Esophagus mucosa (tissue), 1 donor: ENCODE measurements around the gene COQ4. TPM values are rescaled to one million over a fixed set of nuclear protein-coding genes. Genes with fewer than 3 reads are reported as not detected.

Experiments
- ATAC-seq: fragments of 200-7000 bp; cut with Tn5 transposase; one replicate; pipeline ENCODE4 v1.9.1; 2020
- total RNA-seq: library from RNA; stranded (reverse); gene quantifications from one replicate; pipeline ENCODE4 v1.2.4, GENCODE V29; 2023
- donor health status: DM: yes; HTN: yes; CAD: no.

COQ4 gene
- total RNA-seq, 1 donor from 2014 or later = 61.7 TPM

DNA sequence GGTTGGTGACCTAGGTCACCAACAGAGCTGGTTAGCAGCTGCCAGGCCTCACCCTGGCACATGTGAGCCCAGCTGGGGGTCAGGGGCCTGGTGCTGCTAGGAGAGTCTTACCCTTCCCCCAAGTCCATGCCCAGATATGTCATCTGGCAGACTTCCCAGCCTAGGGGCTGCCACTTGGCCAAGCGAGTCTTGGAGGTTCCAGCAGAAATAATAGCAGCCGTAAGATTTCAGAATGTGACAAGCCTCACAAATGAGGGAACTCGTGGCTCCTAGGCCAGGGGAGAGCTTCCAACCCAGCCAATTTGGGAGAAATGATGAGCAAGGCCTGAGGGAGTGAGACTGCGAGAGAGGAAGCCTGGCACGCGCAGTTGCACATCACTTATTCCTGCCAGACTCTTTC, 59.6 kb downstream of the COQ4 start:
- no peak for ATAC-seq

DNA sequence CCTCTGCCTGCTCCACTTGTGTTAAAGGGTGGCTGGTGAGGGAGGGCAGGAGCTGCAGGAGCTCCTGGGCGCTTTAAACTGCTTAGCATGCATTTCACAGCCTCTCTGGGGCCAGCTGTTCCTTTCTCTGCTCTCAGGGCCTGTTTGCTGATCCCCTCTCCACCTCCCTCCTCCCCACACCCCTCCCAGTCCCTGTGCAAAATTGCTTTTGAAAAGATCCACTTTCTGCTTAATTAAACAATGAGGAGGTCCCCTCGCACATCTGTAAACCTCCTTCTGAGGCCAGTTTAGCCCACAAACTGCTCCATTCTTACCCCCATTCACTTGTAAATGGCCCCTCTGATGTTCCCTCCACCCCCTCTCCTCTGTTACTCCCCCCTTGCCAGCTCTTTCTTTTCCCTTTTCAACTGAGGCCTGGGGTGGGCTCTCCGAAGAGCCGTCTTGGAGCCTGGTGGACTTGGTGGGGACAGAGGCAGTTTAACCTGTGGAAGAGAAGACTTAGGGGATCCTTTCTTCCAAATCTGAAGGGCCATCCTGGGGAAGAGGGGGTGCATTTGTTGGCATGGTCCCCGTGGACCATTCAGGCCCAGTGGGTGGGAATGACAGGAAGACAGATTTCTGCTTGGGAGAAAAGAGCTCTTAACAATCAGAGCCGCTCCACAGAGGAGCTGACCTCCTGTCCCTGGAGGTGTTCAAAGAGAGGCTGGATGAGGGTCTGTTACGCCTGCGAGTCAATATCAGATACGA, 60.5 kb downstream of the COQ4 start:
- ATAC-seq = no peak

Other genes starting within 250 kb of the COQ4 start
- 52.0 TPM for gene PTGES2, start 195.1 kb upstream of the COQ4 start, total RNA-seq
- 525 TPM for gene LCN2, start 173.4 kb upstream of the COQ4 start, total RNA-seq
- gene BBLN, start 162.6 kb upstream of the COQ4 start, total RNA-seq = 56.1 TPM
- gene CIZ1, start 131.3 kb upstream of the COQ4 start, total RNA-seq = 85.2 TPM
- 2.2 TPM for gene DNM1, start 119.5 kb upstream of the COQ4 start, total RNA-seq
- 68.3 TPM for gene GOLGA2, start 46.8 kb upstream of the COQ4 start, total RNA-seq
- gene SWI5, start 46.6 kb upstream of the COQ4 start, total RNA-seq = 24.8 TPM
- gene TRUB2, start 392 bp upstream of the COQ4 start, total RNA-seq = 40.3 TPM
- gene SLC27A4, start 17.7 kb downstream of the COQ4 start, total RNA-seq = 58.8 TPM
- gene URM1, start 48.5 kb downstream of the COQ4 start, total RNA-seq = 38.5 TPM
- 5.5 TPM for gene CERCAM, start 98.0 kb downstream of the COQ4 start, total RNA-seq
- gene ODF2, start 133.2 kb downstream of the COQ4 start, total RNA-seq = 14.5 TPM
- 22.5 TPM for gene GLE1, start 181.9 kb downstream of the COQ4 start, total RNA-seq
- 161 TPM for gene SPTAN1, start 229.7 kb downstream of the COQ4 start, total RNA-seq